H9 (cell line): ENCODE results near the gene FAM120C. TPM values are rescaled to one million over a fixed set of nuclear protein-coding genes. Genes with fewer than 3 reads are reported as not detected.

Experiments used
- DNase-seq: peaks from one replicate; pipeline ENCODE4 v3.0.0-alpha.2; 2017
- H2AFZ ChIP-seq: one replicate; pipeline ENCODE4 v1.6.1; 2013; ENCODE audit warnings: mild to moderate bottlenecking, low read length, control low read depth, moderate library complexity
- H2AK5ac ChIP-seq: 2 replicates; pipeline ENCODE4 v1.6.1; 2013; ENCODE audit warnings: low read length, control low read depth, mixed read lengths; ENCODE audit not compliant: insufficient read length
- H2BK120ac ChIP-seq: one replicate; pipeline ENCODE4 v1.6.1; 2013; ENCODE audit warnings: low read depth, mild to moderate bottlenecking, low read length, control low read depth, inconsistent platforms; ENCODE audit not compliant: poor library complexity, severe bottlenecking
- H2BK12ac ChIP-seq: 2 replicates; pipeline ENCODE4 v1.6.1; 2013; ENCODE audit warnings: low read length, control low read depth, mixed read lengths, low read depth; ENCODE audit not compliant: insufficient read length
- H2BK15ac ChIP-seq: 2 replicates; pipeline ENCODE4 v1.6.1; 2013; ENCODE audit warnings: low read depth, low read length, control low read depth
- H2BK20ac ChIP-seq: one replicate; pipeline ENCODE4 v1.6.1; 2013; ENCODE audit warnings: low read depth, mild to moderate bottlenecking, low read length, control low read depth, inconsistent platforms; ENCODE audit not compliant: poor library complexity, severe bottlenecking
- H2BK5ac ChIP-seq: 2 replicates; pipeline ENCODE4 v1.6.1; 2013; ENCODE audit warnings: low read length, control low read depth, mixed read lengths; ENCODE audit not compliant: insufficient read length
- H3K14ac ChIP-seq: 2 replicates; pipeline ENCODE4 v1.6.1; 2013; ENCODE audit warnings: low read length, control low read depth; ENCODE audit not compliant: insufficient read depth
- H3K18ac ChIP-seq: 2 replicates; pipeline ENCODE4 v1.6.1; 2013; ENCODE audit warnings: low read depth, mild to moderate bottlenecking, mixed read lengths, low read length, control low read depth; ENCODE audit not compliant: insufficient read length
- H3K23ac ChIP-seq: 2 replicates; pipeline ENCODE4 v1.6.1; 2013; ENCODE audit warnings: low read length, control low read depth, mixed read lengths, low read depth; ENCODE audit not compliant: insufficient read length
- H3K23me2 ChIP-seq: 2 replicates; pipeline ENCODE4 v1.6.1; 2013; ENCODE audit warnings: low read depth, mild to moderate bottlenecking, mixed read lengths, low read length, control low read depth; ENCODE audit not compliant: insufficient read length, poor library complexity, severe bottlenecking
- H3K27ac ChIP-seq: 2 replicates; pipeline ENCODE4 v1.5.1; 2013; ENCODE audit warnings: low read length, control low read depth, mixed read lengths, low read depth; ENCODE audit not compliant: insufficient read length
- H3K27me3 ChIP-seq: 2 replicates; pipeline ENCODE4 v1.6.1; 2013; ENCODE audit warnings: low read length, control low read depth, inconsistent platforms; ENCODE audit not compliant: insufficient read depth
- H3K4ac ChIP-seq: 2 replicates; pipeline ENCODE4 v1.6.1; 2013; ENCODE audit warnings: low read depth, mild to moderate bottlenecking, control low read depth, inconsistent platforms, low read length, moderate library complexity
- H3K4me1 ChIP-seq: 2 replicates; pipeline ENCODE4 v1.6.1; 2013; ENCODE audit warnings: low read length, control low read depth, inconsistent platforms; ENCODE audit not compliant: insufficient read depth
- H3K4me2 ChIP-seq: 2 replicates; pipeline ENCODE4 v1.6.1; 2013; ENCODE audit warnings: low read length, control low read depth, mixed read lengths; ENCODE audit not compliant: insufficient read length, insufficient read depth
- H3K56ac ChIP-seq: 2 replicates; pipeline ENCODE4 v1.6.1; 2013; ENCODE audit warnings: low read depth, mild to moderate bottlenecking, mixed read lengths, low read length, control low read depth; ENCODE audit not compliant: insufficient read length
- H3K79me1 ChIP-seq: 2 replicates; pipeline ENCODE4 v1.6.1; 2013; ENCODE audit warnings: low read depth, mild to moderate bottlenecking, moderate library complexity, low read length, control low read depth, inconsistent platforms; ENCODE audit not compliant: insufficient read depth, poor library complexity, severe bottlenecking
- H3K79me2 ChIP-seq: 2 replicates; pipeline ENCODE4 v1.6.1; 2013; ENCODE audit warnings: low read length, control low read depth, inconsistent platforms; ENCODE audit not compliant: insufficient read depth
- H3K9ac ChIP-seq: 2 replicates; pipeline ENCODE4 v1.6.1; 2013; ENCODE audit warnings: low read length, control low read depth, mixed read lengths; ENCODE audit not compliant: insufficient read length; ENCODE audit errors: extremely low read depth
- H3K9me3 ChIP-seq: one replicate; pipeline ENCODE4 v1.6.1; 2013; ENCODE audit warnings: low read depth, low read length, inconsistent platforms; ENCODE audit not compliant: control insufficient read depth
- H3T11ph ChIP-seq: one replicate; pipeline ENCODE4 v1.6.1; 2013; ENCODE audit warnings: mild to moderate bottlenecking, low read length, control low read depth, inconsistent platforms
- H4K20me1 ChIP-seq: one replicate; pipeline ENCODE4 v1.6.1; 2013; ENCODE audit not compliant: control insufficient read depth, insufficient read length, insufficient read depth
- H4K5ac ChIP-seq: 2 replicates; pipeline ENCODE4 v1.6.1; 2013; ENCODE audit warnings: low read depth, mild to moderate bottlenecking, mixed read lengths, low read length, control low read depth; ENCODE audit not compliant: insufficient read length
- H4K8ac ChIP-seq: replicated peaks from 2 replicates; pipeline ENCODE4 v1.6.1; 2013; ENCODE audit warnings: low read length, control low read depth, mixed read lengths, low read depth; ENCODE audit not compliant: insufficient read length
- H4K91ac ChIP-seq: 2 replicates; pipeline ENCODE4 v1.6.1; 2013; ENCODE audit warnings: low read depth, mild to moderate bottlenecking, moderate library complexity, mixed read lengths, low read length, control low read depth; ENCODE audit not compliant: insufficient read length
- H3K27ac Mint-ChIP-seq, 3 experiments: 2 replicates in 2 of 3; 3 replicates in 1 of 3; pipeline ENCODE4 v1.8.0; 2020 to 2021; ENCODE audit warnings: mixed read lengths in 3 of 3, mild to moderate bottlenecking in 1 of 3, moderate library complexity in 1 of 3
- H3K27me3 Mint-ChIP-seq: 2 replicates; pipeline ENCODE4 v1.8.0; 2021; ENCODE audit warnings: low read depth, mild to moderate bottlenecking, moderate library complexity, mixed read lengths
- H3K36me3 Mint-ChIP-seq, 3 experiments: 2 replicates in 2 of 3; 3 replicates in 1 of 3; pipeline ENCODE4 v1.8.0; 2020 to 2021; ENCODE audit warnings: low read depth in 3 of 3, mixed read lengths in 3 of 3; ENCODE audit not compliant: insufficient read depth in 1 of 3
- H3K4me1 Mint-ChIP-seq, 2 experiments: 2 replicates each; pipeline ENCODE4 v1.8.0; 2020; ENCODE audit warnings: mixed read lengths in 2 of 2
- H3K4me3 Mint-ChIP-seq, 2 experiments: 2 replicates in 1 of 2; 3 replicates in 1 of 2; pipeline ENCODE4 v1.8.0; 2020 to 2021; ENCODE audit warnings: mild to moderate bottlenecking in 2 of 2, mixed read lengths in 2 of 2, moderate library complexity in 1 of 2
- H3K9me3 Mint-ChIP-seq, 2 experiments: 2 replicates in 1 of 2; 3 replicates in 1 of 2; pipeline ENCODE4 v1.8.0; 2020; ENCODE audit warnings: mild to moderate bottlenecking in 2 of 2, mixed read lengths in 2 of 2, moderate library complexity in 1 of 2
- WGBS: extraction: QIAGEN DNeasy Blood & Tissue Kit; methylation state at CpG from one replicate; pipeline ENCODE4 v1.1.7; 2013; ENCODE audit warnings: missing lambda C conversion rate, low lambda C conversion rate, mixed read lengths; ENCODE audit not compliant: insufficient read length; ENCODE audit errors: extremely low coverage; 5-methylcytosine and 5-hydroxymethylcytosine counted together
- long read RNA-seq: library from polyadenylated mRNA; unstranded; transcript quantifications from one replicate; pipeline ENCODE4 v2.0.0, GENCODE V29; 2020
- total RNA-seq: library from RNA; stranded (reverse); gene quantifications from 2 replicates; pipeline ENCODE4 v1.2.1, GENCODE V29; 2021
- TF ChIP-seq, protein P1 (sequence below): fragments of 200-600 bp; sonication (generic); conservative IDR thresholded peaks from 3 replicates; pipeline ENCODE4 v1.8.0; 2021; ENCODE audit warnings: antibody characterized with exemption, mild to moderate bottlenecking

FAM120C gene, protein sequence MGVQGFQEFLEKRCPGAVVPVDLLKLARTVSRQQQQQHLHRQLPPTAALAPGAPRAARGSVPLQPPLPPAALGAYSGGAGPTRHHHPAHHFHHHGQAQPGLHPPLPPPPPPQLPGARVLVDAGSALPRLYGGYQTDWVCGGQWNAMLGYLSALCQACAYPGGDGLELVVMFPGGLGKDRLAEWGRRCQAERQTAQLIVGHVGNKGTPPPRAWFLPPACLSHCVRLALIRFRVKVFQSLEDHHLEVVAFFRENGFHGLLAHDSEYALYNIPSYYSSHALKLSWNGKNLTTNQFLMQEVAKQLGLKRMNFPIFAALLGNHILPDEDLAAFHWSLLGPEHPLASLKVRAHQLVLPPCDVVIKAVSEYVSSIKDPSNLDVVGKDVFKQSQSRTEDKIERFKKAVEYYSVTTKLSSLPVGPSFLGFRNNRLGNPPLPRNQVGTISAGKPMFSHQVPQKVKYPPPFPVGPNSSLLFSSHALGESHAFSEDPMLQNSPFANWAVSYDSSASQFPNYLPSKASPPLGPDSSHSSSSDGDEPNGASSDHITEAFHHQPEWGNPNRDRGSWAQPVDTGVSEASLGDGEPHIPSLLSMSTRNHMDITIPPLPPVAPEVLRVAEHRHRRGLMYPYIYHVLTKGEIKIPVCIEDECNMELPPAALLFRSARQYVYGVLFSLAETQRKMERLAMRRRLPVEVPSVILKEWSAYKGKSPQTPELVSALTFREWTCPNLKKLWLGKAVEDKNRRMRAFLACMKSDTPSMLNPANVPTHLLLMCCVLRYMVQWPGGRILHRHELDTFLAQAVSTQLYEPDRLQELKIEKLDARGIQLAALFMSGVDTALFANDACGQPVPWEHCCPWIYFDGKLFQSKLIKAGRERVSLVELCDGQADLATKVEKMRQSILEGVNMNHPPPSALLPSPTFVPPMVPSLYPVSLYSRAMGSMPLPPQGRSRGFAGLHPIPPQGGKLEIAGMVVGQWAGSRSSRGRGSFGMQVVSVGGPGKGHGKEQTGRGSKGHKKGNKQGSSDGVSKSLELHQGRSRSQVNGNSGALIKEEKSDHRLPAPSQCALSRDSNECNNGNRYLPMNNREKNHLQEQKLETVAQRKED
- total RNA-seq, result 9.1 and 9.2 TPM in 2 replicates
- long read RNA-seq, transcript FAM120C-203 (2 exons, 1,140 nt), result major isoform, 8 of 20 reads
- long read RNA-seq, partial matches to known transcripts, result 1 of 20 reads
- long read RNA-seq, other reads (novel, unspliced or antisense), result 11 of 20 reads

DNA sequence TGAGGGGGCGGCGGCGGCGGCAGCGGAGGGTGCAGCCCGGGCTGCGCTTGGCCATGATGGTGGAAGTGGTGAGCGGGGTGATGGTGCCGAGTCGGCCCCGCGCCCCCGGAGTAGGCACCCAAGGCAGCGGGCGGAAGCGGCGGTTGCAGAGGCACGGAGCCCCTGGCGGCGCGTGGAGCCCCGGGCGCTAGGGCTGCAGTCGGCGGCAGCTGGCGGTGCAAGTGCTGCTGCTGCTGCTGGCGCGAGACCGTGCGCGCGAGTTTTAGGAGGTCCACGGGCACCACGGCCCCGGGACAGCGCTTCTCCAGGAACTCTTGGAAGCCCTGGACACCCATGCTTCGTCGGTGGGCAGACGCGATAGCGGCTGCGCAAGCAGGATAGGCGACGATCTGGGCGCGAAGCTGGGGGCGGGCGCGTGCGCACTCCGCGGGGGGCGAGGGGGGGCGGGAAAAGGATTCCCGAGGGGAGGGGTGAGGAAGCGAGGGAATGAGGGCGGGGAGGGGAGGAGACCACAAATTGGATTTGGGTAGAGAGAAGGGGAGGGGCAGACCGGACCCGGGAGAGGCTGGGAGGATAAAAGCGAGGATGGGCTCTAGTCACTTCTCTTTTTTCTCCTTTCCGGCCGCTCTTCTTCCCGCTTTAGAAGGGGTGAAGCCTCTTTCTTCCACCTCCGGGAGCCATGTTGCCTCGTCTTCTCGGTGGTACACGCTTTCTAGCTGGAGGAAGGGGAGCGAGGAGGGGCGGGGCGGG lies at the start of gene FAM120C:
Gene FAM120C (minus strand): TSS at position 391 of the 750 bp plus-strand sequence. CDS start 56 bp downstream, at position 335.
- Histone ChIP-seq H3K23ac (no peak within 1 kb of the TSS), H3K23me2 (peaks cover 3% of the 10 kb centered on the region), H3K79me1 (peaks cover 3% of the 10 kb centered on the region), H3T11ph (no peak within 1 kb of the TSS), H2BK120ac (no peak within 1 kb of the TSS), H3K79me2 (peaks cover 16% of the 10 kb centered on the region; the same call in 1 of the 2 replicates), H2BK5ac (peak within 1 kb of the TSS; percentile 69), H2BK15ac (no peak within 1 kb of the TSS; the same call in 1 of the 2 replicates), H2AK5ac (no peak within 1 kb of the TSS), H3K27ac (no peak within 1 kb of the TSS), H3K4ac (no peak within 1 kb of the TSS), H2AFZ (peak within 1 kb of the TSS; percentile 75), H3K9ac (peak within 1 kb of the TSS; percentile 72), H3K4me2 (peak within 1 kb of the TSS; percentile 62), H3K4me1 (no peaks in the 10 kb centered on the region; the same call in 1 of the 2 replicates), H3K9me3 (peaks cover 18% of the 10 kb centered on the region), H3K56ac (no peak within 1 kb of the TSS), H2BK12ac (no peak within 1 kb of the TSS), H4K8ac (no peak within 1 kb of the TSS), H4K20me1 (no peaks in the 10 kb centered on the region), H4K91ac (no peak within 1 kb of the TSS), H3K18ac (peak within 1 kb of the TSS; percentile 74), H4K5ac (no peak within 1 kb of the TSS), H3K14ac (peak within 1 kb of the TSS; percentile 80), H3K27me3 (no peaks in the 10 kb centered on the region), H2BK20ac (no peak within 1 kb of the TSS)
- peak; percentile 80 for DNase-seq
- TF ChIP-seq, protein P1, sequence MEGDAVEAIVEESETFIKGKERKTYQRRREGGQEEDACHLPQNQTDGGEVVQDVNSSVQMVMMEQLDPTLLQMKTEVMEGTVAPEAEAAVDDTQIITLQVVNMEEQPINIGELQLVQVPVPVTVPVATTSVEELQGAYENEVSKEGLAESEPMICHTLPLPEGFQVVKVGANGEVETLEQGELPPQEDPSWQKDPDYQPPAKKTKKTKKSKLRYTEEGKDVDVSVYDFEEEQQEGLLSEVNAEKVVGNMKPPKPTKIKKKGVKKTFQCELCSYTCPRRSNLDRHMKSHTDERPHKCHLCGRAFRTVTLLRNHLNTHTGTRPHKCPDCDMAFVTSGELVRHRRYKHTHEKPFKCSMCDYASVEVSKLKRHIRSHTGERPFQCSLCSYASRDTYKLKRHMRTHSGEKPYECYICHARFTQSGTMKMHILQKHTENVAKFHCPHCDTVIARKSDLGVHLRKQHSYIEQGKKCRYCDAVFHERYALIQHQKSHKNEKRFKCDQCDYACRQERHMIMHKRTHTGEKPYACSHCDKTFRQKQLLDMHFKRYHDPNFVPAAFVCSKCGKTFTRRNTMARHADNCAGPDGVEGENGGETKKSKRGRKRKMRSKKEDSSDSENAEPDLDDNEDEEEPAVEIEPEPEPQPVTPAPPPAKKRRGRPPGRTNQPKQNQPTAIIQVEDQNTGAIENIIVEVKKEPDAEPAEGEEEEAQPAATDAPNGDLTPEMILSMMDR, result no peak
- H3K9me3 Mint-ChIP-seq, result peaks cover 59 to 61% of the 10 kb centered on the region in 2 experiments
- H3K27me3 Mint-ChIP-seq, result peaks cover 2% of the 10 kb centered on the region; the same call in 1 of the 2 replicates
- peaks cover 0 to 23% (median 11%) of the 10 kb centered on the region in 3 experiments; a peak in 6 of 7 replicates for H3K36me3 Mint-ChIP-seq
- WGBS, result no CpG with 5 or more reads among the region's 70 CpGs
- peaks cover 25 to 28% of the 10 kb centered on the region in 2 experiments for H3K4me1 Mint-ChIP-seq
- H3K27ac Mint-ChIP-seq, result peak within 1 kb of the TSS; percentile 80 to 96 (median 82); a peak in 6 of 7 replicates
- H3K4me3 Mint-ChIP-seq, result peak within 1 kb of the TSS; percentile 66 to 75
